HG03103 (cell line): ENCODE data around the gene MRGPRG.
"Not testable (repeated sequence)": the region's sequence is repeated elsewhere in the genome, so short reads cannot be mapped to it uniquely, and the experiment has no call there.

Experiments
- ATAC-seq: cut with Tn5 transposase; IDR thresholded peaks from one replicate; pipeline ENCODE4 v1.9.1; 2021; ENCODE audit warnings: low read depth; ENCODE audit not compliant: unreplicated experiment

The MRGPRG gene, protein sequence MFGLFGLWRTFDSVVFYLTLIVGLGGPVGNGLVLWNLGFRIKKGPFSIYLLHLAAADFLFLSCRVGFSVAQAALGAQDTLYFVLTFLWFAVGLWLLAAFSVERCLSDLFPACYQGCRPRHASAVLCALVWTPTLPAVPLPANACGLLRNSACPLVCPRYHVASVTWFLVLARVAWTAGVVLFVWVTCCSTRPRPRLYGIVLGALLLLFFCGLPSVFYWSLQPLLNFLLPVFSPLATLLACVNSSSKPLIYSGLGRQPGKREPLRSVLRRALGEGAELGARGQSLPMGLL

DNA sequence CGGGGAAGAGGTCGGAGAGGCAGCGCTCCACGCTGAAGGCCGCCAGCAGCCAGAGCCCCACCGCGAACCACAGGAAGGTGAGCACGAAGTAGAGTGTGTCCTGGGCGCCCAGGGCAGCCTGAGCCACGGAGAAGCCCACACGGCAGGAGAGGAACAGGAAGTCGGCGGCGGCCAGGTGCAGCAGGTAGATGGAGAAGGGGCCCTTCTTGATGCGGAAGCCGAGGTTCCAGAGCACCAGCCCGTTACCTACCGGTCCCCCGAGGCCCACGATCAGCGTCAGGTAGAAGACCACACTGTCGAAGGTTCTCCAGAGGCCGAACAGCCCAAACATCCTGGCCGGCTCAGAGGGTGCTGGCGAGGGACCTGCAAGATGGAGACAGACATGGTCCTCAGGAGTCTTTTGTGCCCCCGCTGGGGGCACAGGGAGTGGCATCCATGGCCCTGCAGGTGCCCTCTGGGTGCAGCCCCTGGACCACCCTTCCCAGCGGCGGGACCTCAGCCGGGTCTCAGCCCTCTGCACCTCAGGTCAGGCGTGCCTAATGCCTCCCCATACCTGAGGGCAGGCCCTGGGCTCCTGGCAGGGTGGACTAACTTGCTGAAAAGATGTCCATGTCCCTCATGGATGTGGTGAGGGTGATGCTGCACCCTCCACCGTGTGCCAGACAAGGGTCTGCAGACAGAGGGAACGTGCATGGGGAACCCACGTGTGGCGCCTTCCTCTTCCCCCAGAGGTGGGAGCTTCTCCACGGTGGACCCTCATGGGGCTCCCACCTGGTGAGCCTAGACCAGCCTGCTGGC, at the start of gene MRGPRG:
MRGPRG (minus strand) TSS at position 331 of the 798 bp plus-strand sequence; CDS start at position 331, 0 bp downstream.
- ATAC-seq, result no peak

DNA sequence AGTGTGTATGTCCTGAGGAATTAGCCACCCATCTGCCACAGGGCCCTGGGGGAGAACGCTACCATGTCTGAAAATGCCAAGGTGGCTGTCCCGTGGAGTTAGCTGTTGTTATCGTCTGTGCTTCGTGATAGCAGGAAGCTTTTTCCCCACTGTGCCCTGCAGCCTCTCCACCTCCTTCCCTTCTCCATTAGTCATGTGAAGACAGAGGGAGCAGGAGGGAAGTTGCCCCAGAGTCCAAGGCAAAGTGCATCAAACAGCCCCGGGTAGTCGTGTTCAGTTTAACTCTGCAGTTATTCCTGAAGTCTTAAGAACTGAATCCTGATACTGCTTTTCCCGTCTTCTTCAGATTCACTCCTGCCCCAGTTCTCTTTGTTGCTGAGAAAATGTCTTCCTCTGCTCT, 43.9 kb upstream of the MRGPRG start:
- ATAC-seq, result not testable (repeated sequence)

DNA sequence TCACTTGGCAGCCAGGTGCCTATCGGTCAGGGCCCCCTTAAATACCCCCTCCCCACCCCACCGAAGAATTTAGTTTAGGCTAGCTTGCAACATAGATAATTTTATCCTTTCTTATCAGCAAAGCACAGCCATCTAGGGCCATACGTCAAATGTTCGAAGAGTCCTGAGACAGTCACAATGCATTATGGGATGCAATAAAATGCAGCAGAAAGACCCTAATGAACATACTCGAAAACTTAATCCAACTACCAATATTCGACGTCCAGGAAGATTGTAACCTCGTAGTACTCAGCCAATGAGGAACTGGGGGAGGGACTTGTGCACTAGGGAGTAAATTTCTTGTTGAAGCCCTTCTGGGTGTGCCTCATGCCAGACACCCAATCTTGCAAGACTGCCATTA, 43.2 kb upstream of the MRGPRG start:
- ATAC-seq, result not testable (repeated sequence)

DNA sequence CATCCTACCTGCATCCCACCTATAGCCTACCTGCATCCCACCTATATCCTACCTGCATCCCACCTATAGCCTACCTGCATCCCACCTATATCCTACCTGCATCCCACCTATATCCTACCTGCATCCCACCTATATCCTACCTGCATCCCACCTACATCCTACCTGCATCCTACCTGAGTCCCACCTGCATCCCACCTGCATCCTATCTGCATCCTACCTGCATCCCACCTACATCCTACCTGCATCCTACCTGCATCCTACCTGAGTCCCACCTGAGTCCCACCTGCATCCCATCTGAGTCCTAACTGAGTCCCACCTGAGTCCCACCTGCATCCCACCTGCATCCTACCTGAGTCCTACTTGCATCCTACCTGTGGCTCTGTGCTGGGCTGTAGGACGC, 38.9 kb upstream of the MRGPRG start:
- ATAC-seq, result not testable (repeated sequence)

DNA sequence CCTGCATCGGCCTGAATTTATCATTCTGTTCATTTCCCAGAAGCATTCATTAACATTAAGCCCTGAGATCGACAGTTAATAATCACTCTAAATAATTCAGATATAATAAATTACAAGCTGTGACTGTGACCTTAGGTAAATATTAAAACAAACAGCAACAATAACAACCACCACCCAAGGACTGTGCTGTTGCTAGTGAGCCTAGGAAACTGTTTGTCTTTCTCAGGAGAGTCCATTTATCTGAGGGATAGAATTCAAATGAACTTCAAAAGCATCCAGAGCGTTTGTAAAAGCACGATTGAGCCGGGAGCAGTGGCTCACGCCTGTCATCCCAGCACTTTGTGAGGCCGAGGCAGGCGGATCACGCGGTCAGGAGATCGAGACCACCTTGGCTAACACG, 36.6 kb upstream of the MRGPRG start:
- ATAC-seq, result not testable (repeated sequence)

DNA sequence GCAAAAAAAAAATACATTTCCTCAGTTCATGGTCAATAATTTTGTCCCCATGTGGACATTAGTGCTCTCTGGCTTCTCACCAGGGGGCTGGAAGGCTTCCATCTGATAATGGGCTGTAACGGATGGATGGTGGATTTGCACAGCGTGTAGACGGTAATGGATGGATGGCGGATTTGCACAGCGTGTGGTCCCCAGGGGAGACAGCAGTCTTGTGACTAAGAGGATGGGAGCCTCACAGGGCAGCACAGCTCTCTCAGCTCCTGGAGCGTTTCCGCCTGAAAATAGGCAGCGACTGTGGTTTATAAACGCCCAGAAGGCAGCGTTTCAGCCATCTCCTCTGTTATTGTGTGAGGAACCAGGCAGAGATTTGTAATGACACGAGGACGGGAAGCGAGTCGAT, 36.2 kb upstream of the MRGPRG start:
- not testable (repeated sequence) for ATAC-seq

DNA sequence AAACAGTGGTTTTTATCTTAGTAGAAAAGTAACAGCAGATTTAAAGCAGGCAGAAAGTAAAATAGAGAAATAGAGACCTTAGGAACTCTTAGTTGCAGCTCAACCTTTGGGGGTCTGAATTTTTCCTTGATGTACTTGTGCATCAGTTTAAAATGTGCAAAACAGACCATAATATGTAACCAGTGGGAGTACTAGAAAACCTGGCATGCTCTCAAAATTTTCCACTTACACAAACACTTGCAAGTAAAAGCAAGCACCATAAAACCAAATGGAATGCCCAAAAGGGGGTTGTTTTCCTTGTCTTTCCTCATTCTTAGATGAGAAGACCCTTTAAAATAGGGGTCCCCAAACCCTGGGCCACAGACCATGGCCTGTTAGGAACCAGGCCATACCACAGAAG, 26.5 kb upstream of the MRGPRG start:
- no peak for ATAC-seq

DNA sequence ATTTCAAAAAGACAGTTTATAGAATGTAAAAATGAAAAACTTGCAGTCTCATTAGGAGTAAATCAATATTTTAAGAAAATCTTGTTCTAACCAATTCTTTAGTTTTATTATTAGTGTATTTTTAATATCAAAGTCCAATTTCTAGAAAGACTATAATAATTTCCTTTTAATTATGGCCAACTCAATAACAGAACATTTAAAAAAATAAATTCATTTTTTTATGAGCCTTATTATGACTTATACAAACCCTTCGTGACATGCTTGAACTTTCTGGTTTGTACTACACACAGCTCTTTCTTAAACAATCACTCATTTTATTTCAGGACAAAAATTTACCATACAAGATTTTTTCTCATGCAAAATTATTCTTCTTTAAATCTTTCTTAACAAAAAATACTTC, 25.3 kb upstream of the MRGPRG start:
- ATAC-seq, result no peak

DNA sequence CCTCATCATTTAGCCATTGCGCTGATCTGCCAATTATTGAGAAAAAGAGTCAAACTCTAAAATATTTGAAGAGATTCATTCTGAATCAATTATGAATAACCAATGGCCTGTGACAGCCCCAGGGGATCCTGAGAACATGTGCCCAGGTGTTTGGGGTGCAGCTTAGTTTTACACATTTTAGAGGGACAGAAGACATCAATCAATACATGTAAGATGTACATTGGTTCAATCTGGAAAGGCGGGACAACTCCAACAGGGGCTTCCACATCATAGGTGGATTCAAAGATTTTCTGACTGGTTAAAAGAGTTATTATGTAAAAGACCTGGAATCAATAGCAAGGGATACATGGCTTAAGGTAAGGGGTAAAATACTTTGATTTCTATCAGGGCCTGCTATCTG, 18.5 kb upstream of the MRGPRG start:
- no peak for ATAC-seq

DNA sequence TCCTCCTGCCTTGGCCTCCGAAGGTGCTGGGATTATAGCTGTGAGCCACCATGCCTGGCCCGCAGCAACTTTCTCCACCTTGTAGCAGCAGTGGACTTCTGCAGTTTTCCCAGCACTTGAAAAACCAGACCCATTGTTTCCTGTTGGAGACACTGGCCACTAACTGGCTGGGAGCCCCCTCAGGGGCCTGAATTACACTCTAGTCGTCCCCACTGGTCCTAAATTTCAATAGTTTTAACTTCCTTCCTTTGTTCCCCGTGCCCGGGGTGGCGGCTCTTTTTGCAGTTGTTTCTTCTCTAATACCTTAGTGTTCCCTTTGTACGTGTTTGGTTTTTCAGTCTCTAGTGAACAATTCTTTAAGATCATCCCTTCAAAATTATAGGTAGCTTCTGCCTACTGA, 16.2 kb upstream of the MRGPRG start:
- ATAC-seq, result no peak

DNA sequence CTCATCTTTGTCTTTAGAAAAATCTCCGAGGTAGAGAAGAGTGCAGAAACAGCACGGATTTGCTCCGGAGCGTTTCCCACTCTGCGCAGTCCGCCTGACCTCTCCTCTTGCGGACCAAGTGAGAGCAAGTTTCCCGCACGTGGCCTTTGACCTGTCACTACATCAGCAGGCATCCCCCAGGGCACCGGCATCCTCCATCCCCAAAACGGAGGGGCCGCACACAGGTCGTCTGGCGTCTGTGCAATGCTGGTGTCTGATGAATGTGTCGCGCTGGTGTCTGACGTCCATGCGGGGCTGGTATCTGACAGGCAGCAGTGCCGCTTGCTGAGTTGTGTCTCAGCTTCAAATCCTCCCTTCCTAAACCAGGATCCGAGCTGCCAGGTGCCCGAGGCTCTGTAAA, 14.3 kb upstream of the MRGPRG start:
- ATAC-seq, result no peak

DNA sequence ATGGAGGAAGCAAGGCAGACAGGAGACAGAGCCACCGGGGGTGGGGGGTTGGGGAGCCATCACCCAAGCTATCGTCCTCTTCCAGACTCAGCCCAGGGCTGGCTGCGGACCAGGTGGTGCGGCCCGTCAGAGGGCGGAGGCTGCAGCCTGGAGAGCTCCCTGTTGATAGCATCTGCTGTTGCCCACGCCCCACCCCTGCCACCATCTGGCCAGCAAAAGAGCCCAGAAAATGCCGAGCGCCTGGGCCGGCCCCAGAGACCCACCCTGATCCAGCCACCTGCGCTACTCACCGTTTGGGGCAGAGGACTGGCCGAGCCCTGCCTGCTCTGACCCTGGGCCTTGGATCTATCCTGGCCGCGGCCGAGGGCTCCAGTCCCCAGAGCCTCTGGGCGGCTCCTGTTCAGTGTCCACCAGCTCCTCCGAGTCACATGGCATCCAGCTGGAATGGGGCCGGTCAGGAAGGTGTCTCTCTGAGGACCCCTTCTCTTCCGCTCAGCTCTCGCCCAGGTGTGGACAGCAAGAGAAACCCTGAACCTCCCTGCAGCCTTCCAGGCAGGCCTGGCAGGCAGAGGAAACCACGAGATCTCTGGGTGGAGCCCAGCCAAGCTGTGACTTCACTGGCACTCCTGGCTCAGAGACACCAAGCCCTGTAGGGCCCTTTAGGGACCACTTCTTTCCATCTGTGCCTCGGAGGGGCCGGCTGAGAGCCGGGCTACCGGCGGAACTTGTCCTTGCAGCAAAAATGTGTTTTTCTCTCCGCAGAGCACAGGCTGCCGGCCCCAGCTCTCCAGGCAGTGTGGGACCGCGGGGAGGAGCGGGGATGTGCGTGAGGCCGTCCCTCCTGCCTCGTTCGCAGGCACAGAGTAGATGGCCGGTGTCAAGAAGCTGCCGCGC, 13.5 kb upstream of the MRGPRG start, which contains the start of gene MRGPRE:
MRGPRE (minus strand) TSS at position 567 of the 894 bp plus-strand sequence. CDS start 3,618 bp downstream, outside the sequence.
- no peak for ATAC-seq

DNA sequence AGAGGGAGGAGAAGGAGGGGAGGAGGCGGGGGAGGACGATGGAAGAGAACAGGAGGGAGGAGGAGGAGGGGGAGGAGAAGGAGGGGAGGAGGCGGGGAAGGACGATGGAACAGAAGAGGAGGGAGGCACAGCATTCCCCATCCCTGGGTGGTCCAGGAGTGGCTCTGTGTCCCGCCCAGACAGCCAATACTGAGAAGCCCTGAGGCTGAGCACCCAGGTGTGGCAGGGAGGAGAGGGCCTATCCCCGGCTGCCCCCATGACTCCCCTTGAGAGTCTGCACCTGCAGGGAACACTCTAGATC, 12.9 kb upstream of the MRGPRG start:
- ATAC-seq, result no peak

DNA sequence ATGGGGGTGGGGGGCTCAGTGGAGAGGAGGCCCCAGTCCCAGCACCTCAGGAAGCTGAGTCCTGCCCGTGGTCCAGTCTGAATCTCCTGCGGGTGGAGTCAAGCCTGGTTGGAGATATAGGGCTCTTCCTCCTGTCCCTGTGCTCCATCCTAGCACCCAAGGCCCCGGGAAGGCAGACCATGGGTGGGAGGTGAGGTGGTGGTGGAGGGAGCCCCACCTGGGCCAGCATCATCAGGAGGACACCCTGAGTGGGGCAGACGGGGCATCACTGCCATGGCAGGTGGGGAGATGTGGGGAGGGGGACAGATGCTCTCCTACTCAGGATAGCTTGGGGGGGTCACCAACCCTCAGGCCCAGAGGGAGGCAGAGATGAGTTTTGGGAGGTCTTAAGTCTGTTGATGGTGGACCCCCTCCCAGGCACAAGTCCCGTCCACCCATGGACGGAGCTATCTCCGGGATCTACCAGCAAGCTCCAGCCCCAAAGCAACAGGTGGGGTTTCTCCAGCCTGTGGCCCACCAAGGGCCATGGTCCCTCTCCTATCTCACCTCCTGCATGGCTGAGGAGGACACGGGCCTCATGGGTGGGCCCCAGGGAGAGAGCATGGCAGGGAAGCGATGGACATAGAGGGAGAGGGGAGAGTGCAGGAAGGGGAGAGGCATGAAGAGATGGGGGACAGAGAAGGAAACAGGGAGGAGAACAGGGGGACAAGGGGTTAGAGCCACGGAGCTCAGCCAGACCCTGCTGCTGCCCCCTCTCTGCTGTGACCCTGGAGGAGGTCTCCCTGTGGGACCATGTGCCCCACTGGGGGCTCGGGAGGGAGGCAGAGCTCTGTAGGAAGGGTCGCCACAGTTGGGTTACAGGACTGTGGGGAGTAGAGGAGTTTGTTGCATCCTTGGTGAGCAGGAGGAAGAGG, 12.3 kb upstream of the MRGPRG start:
- ATAC-seq, result no peak

DNA sequence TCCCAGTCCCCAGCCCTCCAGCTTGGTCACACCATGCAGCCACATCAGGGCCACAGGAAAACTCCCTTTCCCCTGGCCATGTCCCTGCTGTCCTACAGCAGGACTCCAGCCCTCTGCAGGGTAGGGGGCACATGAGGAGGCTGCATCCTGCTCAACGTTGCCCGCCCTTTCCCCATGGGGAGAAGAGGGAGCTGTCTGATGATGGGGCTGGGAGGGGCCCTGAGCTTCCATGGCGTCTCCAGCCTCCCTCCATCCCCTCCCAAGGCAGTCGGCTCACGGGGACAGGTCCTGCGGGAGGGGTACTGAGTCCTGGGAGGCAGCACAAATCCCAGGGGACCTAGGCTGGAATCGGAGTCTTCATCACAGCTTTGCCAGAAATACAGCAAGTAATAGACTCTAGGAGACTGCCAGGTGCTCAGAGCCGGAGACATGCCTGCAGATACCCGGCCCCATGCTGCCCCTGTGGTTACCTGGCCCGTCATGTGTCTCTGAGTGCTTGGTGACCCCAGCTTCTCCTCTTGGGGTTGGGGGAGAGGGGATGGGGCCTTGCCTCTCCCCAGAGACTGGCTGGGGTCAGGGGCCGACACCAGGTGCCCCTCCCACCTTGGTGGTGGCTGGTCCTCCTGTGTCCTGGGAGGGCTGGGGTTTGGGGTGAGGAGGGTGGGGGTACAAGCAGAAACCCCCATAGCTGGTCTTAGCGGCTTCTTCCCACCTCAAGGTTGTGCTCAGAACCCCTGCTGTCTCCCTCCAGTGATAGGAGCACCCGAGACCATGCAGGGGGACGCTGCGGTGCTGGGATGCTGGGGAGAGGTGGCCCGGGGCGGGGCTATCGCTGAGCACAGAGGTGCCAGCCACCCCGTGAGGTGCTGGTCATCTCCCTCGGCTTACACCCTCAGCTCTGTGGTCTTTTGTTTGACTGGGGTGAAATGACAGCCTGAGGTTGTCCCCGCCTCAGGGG, 11.3 kb upstream of the MRGPRG start:
- no peak for ATAC-seq

DNA sequence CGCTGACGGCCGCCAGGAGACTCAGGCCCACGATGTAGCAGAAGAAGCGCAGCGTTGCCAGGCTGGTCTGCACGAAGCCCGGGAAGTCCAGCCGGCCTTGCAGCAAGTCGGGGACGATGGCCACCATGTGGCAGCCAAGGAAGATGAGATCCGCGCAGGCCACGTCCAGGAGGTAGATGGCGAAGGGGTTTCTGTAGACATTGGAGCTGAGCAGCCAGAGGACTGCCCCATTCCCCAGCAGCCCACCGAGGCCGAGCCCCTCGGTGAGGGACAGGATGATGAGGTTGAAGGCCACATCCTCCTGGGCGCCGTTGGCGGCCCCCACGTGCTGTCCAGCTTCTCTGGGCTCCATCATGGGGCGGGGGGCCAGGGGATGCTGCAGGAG, 9.8 kb upstream of the MRGPRG start:
- ATAC-seq, result no peak

DNA sequence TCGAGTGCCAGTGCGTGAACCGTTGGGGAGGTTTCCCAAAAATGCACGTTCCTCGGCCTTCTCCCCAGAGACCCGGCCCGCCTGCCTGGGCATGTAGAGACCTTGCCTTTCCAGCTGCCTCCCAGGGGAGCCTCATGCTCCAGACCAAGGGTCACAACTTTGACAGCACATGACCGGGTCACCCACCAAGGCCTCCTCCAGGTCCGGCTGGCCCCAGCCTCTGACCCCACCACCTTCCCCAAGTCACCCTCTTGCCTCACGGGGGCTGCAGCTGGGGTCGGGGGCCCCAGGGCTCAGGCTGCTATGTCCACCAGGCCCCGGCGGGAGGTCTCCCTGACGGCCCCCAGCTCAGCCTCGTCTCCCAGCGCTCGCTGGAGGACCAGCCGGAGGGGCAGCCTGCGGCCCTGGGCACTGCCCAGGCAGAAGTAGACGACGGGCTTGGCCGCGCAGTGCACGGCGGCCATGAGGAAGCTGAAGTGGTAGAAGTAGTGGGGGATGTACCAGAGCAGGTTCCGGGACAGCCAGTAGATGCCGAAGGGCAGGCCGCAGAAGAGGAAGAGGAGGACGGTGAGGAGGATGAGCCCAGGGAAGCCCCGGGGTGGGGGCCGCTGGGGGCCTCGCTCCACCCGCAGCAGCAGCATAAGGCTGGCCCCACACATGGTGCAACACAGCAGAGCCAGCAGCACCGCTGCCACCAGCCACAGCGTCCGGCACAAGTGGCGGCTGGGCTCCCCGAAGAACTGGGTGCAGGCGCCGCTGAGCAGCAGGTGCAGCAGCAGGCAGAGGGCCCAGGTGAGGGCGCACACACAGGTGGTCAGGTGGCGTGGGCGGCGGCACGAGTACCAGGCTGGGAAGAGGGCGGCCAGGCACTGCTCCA, 9.2 kb upstream of the MRGPRG start:
- ATAC-seq, result no peak
